HEK293T (cell line): ENCODE measurements around the gene ARL6IP6.

ENCODE experiments used
- CTCF ChIA-PET: fragments of 350-600 bp; formaldehyde crosslinking; extraction: SDS; loops from one replicate; lab custom pipeline; 2021; ENCODE audit warnings: antibody characterized with exemption, inconsistent platforms; lab: Yijun Ruan, JAX
- POLR2A ChIA-PET: fragments of 350-600 bp; formaldehyde crosslinking; extraction: SDS; loops from one replicate; lab custom pipeline; 2020; ENCODE audit warnings: antibody characterized with exemption, inconsistent platforms; lab: Yijun Ruan, JAX
- DNase-seq: peaks from one replicate; pipeline ENCODE4 v3.0.0; 2012; ENCODE audit warnings: mixed read lengths; ENCODE audit errors: extremely low spot score
- ARNT ChIP-seq: fragments of 450-650 bp; IDR thresholded peaks from 2 replicates; pipeline ENCODE4 v1.6.1; 2017; ENCODE audit warnings: mild to moderate bottlenecking
- BHLHE40 ChIP-seq: fragments of 450-650 bp; IDR thresholded peaks from 2 replicates; pipeline ENCODE4 v1.6.1; 2016; ENCODE audit warnings: mild to moderate bottlenecking, moderate library complexity, borderline replicate concordance
- CTBP1 ChIP-seq: fragments of 450-650 bp; IDR thresholded peaks from 2 replicates; pipeline ENCODE4 v1.6.1; 2016; ENCODE audit warnings: borderline replicate concordance
- ELF4 ChIP-seq: fragments of 450-650 bp; IDR thresholded peaks from 2 replicates; pipeline ENCODE4 v1.6.1; 2017; ENCODE audit warnings: antibody characterized with exemption
- FOXA1 ChIP-seq: fragments of 450-650 bp; IDR thresholded peaks from 2 replicates; pipeline ENCODE4 v1.6.1; 2016; ENCODE audit warnings: mild to moderate bottlenecking
- FOXK2 ChIP-seq: fragments of 450-650 bp; IDR thresholded peaks from 2 replicates; pipeline ENCODE4 v1.6.1; 2016; ENCODE audit warnings: mild to moderate bottlenecking
- FOXM1 ChIP-seq: fragments of 450-650 bp; IDR thresholded peaks from 2 replicates; pipeline ENCODE4 v1.6.1; 2017; ENCODE audit warnings: mild to moderate bottlenecking, borderline replicate concordance
- HDGF ChIP-seq: fragments of 450-650 bp; IDR thresholded peaks from 2 replicates; pipeline ENCODE4 v1.6.1; 2017; ENCODE audit warnings: antibody characterized with exemption, borderline replicate concordance
- L3MBTL2 ChIP-seq: fragments of 450-650 bp; conservative IDR thresholded peaks from 2 replicates; pipeline ENCODE4 v1.6.1; 2016; ENCODE audit warnings: mild to moderate bottlenecking
- LEF1 ChIP-seq: fragments of 450-650 bp; IDR thresholded peaks from 2 replicates; pipeline ENCODE4 v1.6.1; 2017; ENCODE audit warnings: mild to moderate bottlenecking, borderline replicate concordance
- NFRKB ChIP-seq: fragments of 450-650 bp; IDR thresholded peaks from 2 replicates; pipeline ENCODE4 v1.6.1; 2016; ENCODE audit warnings: mild to moderate bottlenecking, moderate library complexity
- PKNOX1 ChIP-seq: fragments of 450-650 bp; IDR thresholded peaks from 2 replicates; pipeline ENCODE4 v1.6.1; 2016
- SP1 ChIP-seq: fragments of 450-650 bp; IDR thresholded peaks from 2 replicates; pipeline ENCODE4 v1.6.1; 2017
- SUZ12 ChIP-seq: fragments of 450-650 bp; IDR thresholded peaks from 2 replicates; pipeline ENCODE4 v1.6.1; 2016; ENCODE audit warnings: mild to moderate bottlenecking
- TARDBP ChIP-seq: fragments of 450-650 bp; IDR thresholded peaks from 2 replicates; pipeline ENCODE4 v1.6.1; 2016
- ZNF384 ChIP-seq: fragments of 450-650 bp; IDR thresholded peaks from 2 replicates; pipeline ENCODE4 v1.6.1; 2016

Gene ARL6IP6

GRCh38 chr2:152718076-152718908 is at the start of gene ARL6IP6:
ARL6IP6 (plus strand) TSS chr2:152718620; CDS start chr2:152718625, 5 bp downstream.
- POLR2A ChIA-PET = interaction anchor here (1.4 to 1.6 kb wide), 2 partner anchors 12 to 23 kb away, joined by 3 to 5 read pairs; no protein-coding TSS in a partner anchor
- TF ChIP-seq FOXA1 = no peak
- TF ChIP-seq FOXM1 = peak; percentile 96
- TF ChIP-seq L3MBTL2 = 0 out of 2 replicates have a peak, but pooled peaks have one; percentile 15
- peak; percentile 83 for TF ChIP-seq BHLHE40
- no peak; the same call in 1 of the 2 replicates for TF ChIP-seq LEF1
- TF ChIP-seq HDGF = no peak
- TF ChIP-seq FOXK2 = no peak
- TF ChIP-seq ELF4 = no peak; the same call in 1 of the 2 replicates
- TF ChIP-seq CTBP1 = no peak
- peak; percentile 78 for DNase-seq
- CTCF ChIA-PET = no interaction called here

- CTCF ChIA-PET = no interaction called here
- POLR2A ChIA-PET = no interaction called here
- TF ChIP-seq CTBP1 (no peak), NFRKB (no peak), SP1 (no peak), ELF4 (no peak), ARNT (no peak), LEF1 (no peak), FOXA1 (no peak), L3MBTL2 (no peak), ZNF384 (no peak), TARDBP (no peak), HDGF (no peak), BHLHE40 (no peak), FOXM1 (no peak)
- DNase-seq = no peak
Measured at GRCh38 chr2:152674334-152674733, 44.1 kb upstream of the ARL6IP6 start.

- POLR2A ChIA-PET = no interaction called here
- DNase-seq = no peak
- CTCF ChIA-PET = no interaction called here
- no peak for TF ChIP-seq TARDBP
Measured at GRCh38 chr2:152676461-152676860, 42.0 kb upstream of the ARL6IP6 start.

GRCh38 chr2:152678808-152679207 is 39.6 kb upstream of the ARL6IP6 start:
- CTCF ChIA-PET = no interaction called here
- TF ChIP-seq CTBP1 (no peak), L3MBTL2 (no peak), SUZ12 (no peak), ZNF384 (no peak), BHLHE40 (no peak)
- DNase-seq = no peak
- POLR2A ChIA-PET = no interaction called here

- no peak for DNase-seq
- ChIA-PET CTCF (no interaction called here), POLR2A (no interaction called here)
- TF ChIP-seq FOXA1 = no peak
- TF ChIP-seq FOXM1 = no peak
- no peak for TF ChIP-seq BHLHE40
Measured at GRCh38 chr2:152682663-152683062, 35.8 kb upstream of the ARL6IP6 start.

- ChIA-PET POLR2A (no interaction called here), CTCF (no interaction called here)
- DNase-seq = no peak
- TF ChIP-seq LEF1 = no peak
- TF ChIP-seq SUZ12 = no peak
- TF ChIP-seq SP1 = no peak
- TF ChIP-seq ARNT = no peak
- TF ChIP-seq NFRKB = no peak
- no peak for TF ChIP-seq BHLHE40
- no peak for TF ChIP-seq FOXM1
- no peak for TF ChIP-seq CTBP1
- TF ChIP-seq HDGF = no peak
- no peak for TF ChIP-seq TARDBP
- TF ChIP-seq ELF4 = no peak
- no peak for TF ChIP-seq FOXA1
Measured at GRCh38 chr2:152683400-152683799, 35.0 kb upstream of the ARL6IP6 start.

- TF ChIP-seq FOXM1 (no peak), CTBP1 (no peak), FOXK2 (no peak), FOXA1 (no peak), TARDBP (no peak), ELF4 (no peak), SP1 (no peak), ARNT (no peak), PKNOX1 (no peak), LEF1 (no peak), SUZ12 (no peak), ZNF384 (no peak), NFRKB (no peak)
- ChIA-PET CTCF (no interaction called here), POLR2A (no interaction called here)
- DNase-seq = no peak
Measured at GRCh38 chr2:152686321-152686720, 32.1 kb upstream of the ARL6IP6 start.
